ENCODE results near the gene EXD3. TPM values are rescaled to one million over a fixed set of nuclear protein-coding genes. Genes with fewer than 3 reads are reported as not detected.

EXD3 gene
- total and polyA plus RNA-seq, 2 of the 13 experiments (the other 11 are each of a cell fraction or from before 2014, with no cell fraction given), result 2.7 to 4.8 TPM

DNA sequence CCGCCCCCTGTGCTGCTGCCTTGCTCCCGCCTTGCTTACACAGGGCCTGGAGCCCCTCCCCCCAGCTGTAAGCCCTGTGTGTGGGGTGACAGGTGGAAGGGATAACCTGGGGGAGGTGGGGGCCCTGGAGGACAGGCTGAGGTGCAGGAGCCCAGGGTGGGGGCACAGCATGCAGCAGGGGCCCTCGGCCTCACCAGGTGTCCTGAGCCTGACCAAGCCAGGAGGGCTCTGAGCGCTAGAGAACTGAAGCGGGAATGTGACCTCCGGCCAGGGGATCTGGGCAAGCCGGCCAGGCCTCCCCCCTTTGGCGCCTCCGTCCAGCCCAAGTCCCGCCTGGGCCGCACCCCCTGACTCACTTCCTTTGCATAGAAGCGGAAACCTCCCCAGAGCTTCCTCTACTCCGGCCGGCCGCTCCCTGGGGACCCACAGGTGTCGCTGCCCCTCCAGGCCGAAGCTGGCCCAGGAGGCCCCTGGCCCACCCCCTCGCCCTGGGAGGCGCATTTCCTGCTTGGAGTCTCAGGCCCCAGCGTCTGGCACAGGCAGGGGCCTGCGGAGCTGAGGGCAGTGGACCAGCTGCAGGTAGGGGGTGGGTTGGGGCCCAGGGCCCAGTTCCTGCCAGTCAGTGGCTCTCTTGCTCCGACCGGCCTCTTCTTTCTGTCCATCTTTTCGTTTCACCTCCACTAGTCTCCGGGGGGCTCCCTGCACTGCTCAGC is 145.5 kb downstream of the EXD3 start, which contains the start of gene TOR4A (continued):
- peak; percentile 81 for TF ChIP-seq GATAD1 (CRISPR knock-in tag; IDR thresholded peaks at IDR 0.05)
- no peak; the same call in none of the 2 replicates for TF ChIP-seq MYC (CRISPR knock-in tag; IDR thresholded peaks at IDR 0.05; ENCODE audit: borderline replicate concordance)
- no peak; the same call in 1 of the 2 replicates for TF ChIP-seq ZNF572 (CRISPR knock-in tag; IDR thresholded peaks at IDR 0.05)
- TF ChIP-seq SMC3 (IDR thresholded peaks at IDR 0.05; ENCODE audit: low read length), result no peak
- TF ChIP-seq GZF1 (CRISPR knock-in tag; IDR thresholded peaks at IDR 0.05), result peak; percentile 88; the same call in 1 of the 2 replicates
- TF ChIP-seq RFX3 (CRISPR knock-in tag; IDR thresholded peaks at IDR 0.05), result no peak
- TF ChIP-seq ZNF430 (CRISPR knock-in tag; IDR thresholded peaks at IDR 0.05), result peak; percentile 81; the same call in 1 of the 2 replicates
- TF ChIP-seq ZNF563 (CRISPR knock-in tag; IDR thresholded peaks at IDR 0.05), result no peak
- TF ChIP-seq, protein P1, sequence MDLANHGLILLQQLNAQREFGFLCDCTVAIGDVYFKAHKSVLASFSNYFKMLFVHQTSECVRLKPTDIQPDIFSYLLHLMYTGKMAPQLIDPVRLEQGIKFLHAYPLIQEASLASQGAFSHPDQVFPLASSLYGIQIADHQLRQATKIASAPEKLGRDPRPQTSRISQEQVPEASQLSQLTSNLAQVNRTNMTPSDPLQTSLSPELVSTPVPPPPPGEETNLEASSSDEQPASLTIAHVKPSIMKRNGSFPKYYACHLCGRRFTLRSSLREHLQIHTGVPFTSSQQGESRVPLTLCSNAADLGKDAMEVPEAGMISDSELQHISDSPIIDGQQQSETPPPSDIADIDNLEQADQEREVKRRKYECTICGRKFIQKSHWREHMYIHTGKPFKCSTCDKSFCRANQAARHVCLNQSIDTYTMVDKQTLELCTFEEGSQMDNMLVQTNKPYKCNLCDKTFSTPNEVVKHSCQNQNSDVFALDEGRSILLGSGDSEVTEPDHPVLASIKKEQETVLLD (CRISPR knock-in tag; IDR thresholded peaks at IDR 0.05; ENCODE audit: low read depth), result peak; percentile 22; the same call in 1 of the 2 replicates
- TF ChIP-seq KLF12 (CRISPR knock-in tag; IDR thresholded peaks at IDR 0.05; ENCODE audit: borderline replicate concordance), result peak; percentile 70
- no peak for TF ChIP-seq ZNF713 (CRISPR knock-in tag; IDR thresholded peaks at IDR 0.05)
- TF ChIP-seq, protein P2, sequence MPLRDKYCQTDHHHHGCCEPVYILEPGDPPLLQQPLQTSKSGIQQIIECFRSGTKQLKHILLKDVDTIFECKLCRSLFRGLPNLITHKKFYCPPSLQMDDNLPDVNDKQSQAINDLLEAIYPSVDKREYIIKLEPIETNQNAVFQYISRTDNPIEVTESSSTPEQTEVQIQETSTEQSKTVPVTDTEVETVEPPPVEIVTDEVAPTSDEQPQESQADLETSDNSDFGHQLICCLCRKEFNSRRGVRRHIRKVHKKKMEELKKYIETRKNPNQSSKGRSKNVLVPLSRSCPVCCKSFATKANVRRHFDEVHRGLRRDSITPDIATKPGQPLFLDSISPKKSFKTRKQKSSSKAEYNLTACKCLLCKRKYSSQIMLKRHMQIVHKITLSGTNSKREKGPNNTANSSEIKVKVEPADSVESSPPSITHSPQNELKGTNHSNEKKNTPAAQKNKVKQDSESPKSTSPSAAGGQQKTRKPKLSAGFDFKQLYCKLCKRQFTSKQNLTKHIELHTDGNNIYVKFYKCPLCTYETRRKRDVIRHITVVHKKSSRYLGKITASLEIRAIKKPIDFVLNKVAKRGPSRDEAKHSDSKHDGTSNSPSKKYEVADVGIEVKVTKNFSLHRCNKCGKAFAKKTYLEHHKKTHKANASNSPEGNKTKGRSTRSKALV (CRISPR knock-in tag; IDR thresholded peaks at IDR 0.05), result peak; percentile 60; the same call in 1 of the 2 replicates
- TF ChIP-seq ZNF841 (CRISPR knock-in tag; IDR thresholded peaks at IDR 0.05; ENCODE audit: borderline replicate concordance), result no peak
- TF ChIP-seq, protein P3, sequence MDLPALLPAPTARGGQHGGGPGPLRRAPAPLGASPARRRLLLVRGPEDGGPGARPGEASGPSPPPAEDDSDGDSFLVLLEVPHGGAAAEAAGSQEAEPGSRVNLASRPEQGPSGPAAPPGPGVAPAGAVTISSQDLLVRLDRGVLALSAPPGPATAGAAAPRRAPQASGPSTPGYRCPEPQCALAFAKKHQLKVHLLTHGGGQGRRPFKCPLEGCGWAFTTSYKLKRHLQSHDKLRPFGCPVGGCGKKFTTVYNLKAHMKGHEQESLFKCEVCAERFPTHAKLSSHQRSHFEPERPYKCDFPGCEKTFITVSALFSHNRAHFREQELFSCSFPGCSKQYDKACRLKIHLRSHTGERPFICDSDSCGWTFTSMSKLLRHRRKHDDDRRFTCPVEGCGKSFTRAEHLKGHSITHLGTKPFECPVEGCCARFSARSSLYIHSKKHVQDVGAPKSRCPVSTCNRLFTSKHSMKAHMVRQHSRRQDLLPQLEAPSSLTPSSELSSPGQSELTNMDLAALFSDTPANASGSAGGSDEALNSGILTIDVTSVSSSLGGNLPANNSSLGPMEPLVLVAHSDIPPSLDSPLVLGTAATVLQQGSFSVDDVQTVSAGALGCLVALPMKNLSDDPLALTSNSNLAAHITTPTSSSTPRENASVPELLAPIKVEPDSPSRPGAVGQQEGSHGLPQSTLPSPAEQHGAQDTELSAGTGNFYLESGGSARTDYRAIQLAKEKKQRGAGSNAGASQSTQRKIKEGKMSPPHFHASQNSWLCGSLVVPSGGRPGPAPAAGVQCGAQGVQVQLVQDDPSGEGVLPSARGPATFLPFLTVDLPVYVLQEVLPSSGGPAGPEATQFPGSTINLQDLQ (CRISPR knock-in tag; IDR thresholded peaks at IDR 0.05), result no peak
- no peak for TF ChIP-seq ZNF235 (CRISPR knock-in tag; IDR thresholded peaks at IDR 0.05; ENCODE audit: borderline replicate concordance)
- TF ChIP-seq, protein P4, sequence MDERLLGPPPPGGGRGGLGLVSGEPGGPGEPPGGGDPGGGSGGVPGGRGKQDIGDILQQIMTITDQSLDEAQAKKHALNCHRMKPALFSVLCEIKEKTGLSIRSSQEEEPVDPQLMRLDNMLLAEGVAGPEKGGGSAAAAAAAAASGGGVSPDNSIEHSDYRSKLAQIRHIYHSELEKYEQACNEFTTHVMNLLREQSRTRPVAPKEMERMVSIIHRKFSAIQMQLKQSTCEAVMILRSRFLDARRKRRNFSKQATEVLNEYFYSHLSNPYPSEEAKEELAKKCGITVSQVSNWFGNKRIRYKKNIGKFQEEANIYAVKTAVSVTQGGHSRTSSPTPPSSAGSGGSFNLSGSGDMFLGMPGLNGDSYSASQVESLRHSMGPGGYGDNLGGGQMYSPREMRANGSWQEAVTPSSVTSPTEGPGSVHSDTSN (CRISPR knock-in tag; IDR thresholded peaks at IDR 0.05), result no peak
- peak; percentile 84 for TF ChIP-seq POLR2G (IDR thresholded peaks at IDR 0.05; ENCODE audit: low read depth, low read length)
- TF ChIP-seq MATR3 (CRISPR knock-in tag; IDR thresholded peaks at IDR 0.05), result no peak
- TF ChIP-seq, protein P5, sequence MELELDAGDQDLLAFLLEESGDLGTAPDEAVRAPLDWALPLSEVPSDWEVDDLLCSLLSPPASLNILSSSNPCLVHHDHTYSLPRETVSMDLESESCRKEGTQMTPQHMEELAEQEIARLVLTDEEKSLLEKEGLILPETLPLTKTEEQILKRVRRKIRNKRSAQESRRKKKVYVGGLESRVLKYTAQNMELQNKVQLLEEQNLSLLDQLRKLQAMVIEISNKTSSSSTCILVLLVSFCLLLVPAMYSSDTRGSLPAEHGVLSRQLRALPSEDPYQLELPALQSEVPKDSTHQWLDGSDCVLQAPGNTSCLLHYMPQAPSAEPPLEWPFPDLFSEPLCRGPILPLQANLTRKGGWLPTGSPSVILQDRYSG (CRISPR knock-in tag; IDR thresholded peaks at IDR 0.05), result no peak
- no peak for TF ChIP-seq ZNF558 (CRISPR knock-in tag; IDR thresholded peaks at IDR 0.05; ENCODE audit: borderline replicate concordance)
- no peak for TF ChIP-seq ZNF570 (CRISPR knock-in tag; IDR thresholded peaks at IDR 0.05; ENCODE audit: borderline replicate concordance)
- TF ChIP-seq ZNF354B (CRISPR knock-in tag; IDR thresholded peaks at IDR 0.05), result no peak
